Hindlimb muscle (tissue), 1 donor: ENCODE measurements around the gene TPSD1. TPM values are rescaled to one million over a fixed set of nuclear protein-coding genes. Genes with fewer than 3 reads are reported as not detected.
"Not testable (repeated sequence)": the region's sequence is repeated elsewhere in the genome, so short reads cannot be mapped to it uniquely, and the experiment has no call there.

Experiments used
- DNase-seq: peaks from one replicate; pipeline ENCODE4 v3.0.0-alpha.2; 2013
- polyA plus RNA-seq: library from polyadenylated mRNA; unstranded; fragments of 120-200 nt; gene quantifications from one replicate; pipeline ENCODE4 v1.2.1, GENCODE V29; 2013; ENCODE audit not compliant: insufficient read length

TPSD1 gene
- polyA plus RNA-seq, 1 donor = not detected

DNA sequence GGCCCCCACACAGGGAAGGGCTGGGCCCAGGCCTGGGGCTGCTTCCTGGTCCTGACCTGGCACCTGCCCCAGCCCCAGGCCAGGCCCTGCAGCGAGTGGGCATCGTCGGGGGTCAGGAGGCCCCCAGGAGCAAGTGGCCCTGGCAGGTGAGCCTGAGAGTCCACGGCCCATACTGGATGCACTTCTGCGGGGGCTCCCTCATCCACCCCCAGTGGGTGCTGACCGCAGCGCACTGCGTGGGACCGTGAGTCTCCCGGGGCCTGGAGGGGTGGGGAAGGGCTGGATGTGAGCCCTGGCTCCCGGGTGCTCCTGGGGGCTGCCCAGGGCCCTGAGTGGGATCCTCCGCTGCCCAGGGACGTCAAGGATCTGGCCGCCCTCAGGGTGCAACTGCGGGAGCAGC, 14.8 kb upstream of the TPSD1 start:
- DNase-seq = not testable (repeated sequence)

DNA sequence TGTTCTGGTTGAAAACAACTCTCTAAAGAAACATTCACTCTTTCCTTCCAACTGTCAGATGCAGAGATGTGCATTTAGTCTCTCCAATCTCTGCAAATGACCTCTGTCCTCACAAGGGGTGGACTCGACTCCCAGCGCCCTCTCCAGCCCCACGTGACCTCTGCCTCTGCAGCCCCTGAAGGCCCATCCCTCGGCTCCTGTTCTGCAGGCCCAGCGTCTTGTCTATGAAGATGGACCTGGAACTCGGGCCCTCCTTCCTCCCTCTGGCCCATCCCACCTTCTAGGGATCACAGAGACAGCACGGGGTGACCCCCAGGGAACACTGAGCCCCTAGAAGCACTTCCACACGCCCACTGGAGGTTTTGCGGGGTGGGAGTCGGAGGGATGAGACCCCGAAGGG, 12.5 kb upstream of the TPSD1 start:
- DNase-seq = not testable (repeated sequence)

DNA sequence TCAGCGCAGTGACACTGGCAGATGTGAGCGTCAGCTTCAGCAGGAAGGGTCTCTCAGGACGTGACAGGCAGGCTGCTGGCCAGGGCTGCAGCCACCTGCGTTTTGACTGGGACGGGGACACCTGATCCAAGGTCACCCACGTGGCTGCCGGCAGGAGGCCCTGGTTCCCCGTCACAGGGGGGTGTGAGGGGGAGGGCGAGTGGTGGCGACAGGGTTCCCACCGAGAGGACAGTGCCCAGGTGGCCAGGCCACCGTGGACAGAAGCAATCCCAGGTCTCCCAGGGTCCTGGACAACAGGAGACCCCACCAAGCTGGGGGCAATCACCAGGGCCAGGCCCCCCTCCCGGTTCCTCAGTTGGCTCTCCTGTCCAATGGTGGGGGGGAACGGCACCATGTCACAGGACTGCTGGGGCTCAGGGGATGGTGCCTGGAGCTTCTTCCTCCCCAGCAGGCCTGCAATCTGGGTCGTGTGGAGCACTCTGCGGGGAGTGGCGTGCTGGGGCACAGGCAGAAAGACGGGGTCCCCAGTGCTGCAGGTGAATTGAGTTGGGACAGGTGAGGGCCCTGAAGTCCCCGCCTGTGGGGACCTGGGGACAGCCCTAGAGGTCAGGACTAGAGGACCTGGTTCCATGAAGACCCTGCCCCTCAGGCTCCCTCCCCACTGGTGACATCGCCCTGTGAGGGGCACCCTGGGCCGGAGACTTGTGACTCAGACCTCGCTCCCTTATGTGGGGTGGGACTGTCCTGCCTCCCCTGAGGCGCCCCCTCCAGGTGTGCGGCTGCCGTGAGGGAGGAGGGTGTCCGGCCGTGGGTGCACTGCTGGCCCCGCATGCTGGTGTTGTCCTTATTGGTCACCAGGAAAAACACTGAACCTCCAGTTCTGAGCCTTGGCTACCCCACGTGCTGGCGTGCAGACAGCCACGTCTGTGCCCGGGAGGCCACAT, 11.7 kb upstream of the TPSD1 start:
- not testable (repeated sequence) for DNase-seq

DNA sequence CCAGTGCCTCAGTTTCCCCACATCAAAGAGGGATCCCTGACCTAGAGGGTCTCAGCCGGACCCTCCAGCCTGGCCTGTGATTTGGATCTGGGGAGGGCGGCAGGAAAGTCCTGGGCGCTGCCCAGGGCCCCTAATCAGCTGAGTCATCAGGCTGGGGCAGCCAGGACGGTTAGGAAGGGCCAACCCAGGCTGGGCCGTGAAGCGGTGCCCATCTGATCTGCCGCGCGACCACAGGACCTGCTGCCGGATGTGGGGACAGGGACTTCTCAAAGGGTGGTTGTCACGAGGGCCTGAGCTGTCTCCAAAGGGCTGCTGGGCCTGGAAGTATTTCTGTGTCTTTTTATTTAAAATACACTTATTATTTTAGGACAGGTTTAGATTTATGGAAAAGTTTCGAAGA, 11.0 kb upstream of the TPSD1 start:
- DNase-seq = no peak

- DNase-seq = no peak
Observed at GRCh38 chr16:1245452-1246020, 10.3 kb upstream of the TPSD1 start.

DNA sequence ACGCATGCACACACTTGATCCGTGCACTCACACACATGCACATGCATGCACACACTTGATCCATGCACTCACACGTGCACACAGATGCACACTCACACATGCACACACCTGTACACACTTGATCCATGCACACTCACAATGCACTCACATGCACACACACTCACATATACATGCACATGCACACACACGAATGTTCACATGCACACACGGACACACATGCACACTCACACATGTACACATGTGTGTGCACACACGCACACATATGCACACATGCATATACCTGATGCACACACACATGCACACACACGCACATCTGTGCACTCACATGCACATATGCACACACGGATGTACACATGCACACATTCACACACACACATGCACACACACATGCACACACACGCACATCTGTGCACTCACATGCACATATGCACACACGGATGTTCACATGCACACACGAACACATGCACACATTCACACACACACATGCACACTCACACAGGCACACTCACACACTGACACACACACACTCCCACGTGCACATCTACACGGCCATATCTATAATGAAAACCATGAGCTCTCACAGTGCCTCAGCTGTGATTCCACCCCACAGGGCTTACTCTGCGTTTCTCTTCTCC, 7.8 kb upstream of the TPSD1 start:
- not testable (repeated sequence) for DNase-seq

DNA sequence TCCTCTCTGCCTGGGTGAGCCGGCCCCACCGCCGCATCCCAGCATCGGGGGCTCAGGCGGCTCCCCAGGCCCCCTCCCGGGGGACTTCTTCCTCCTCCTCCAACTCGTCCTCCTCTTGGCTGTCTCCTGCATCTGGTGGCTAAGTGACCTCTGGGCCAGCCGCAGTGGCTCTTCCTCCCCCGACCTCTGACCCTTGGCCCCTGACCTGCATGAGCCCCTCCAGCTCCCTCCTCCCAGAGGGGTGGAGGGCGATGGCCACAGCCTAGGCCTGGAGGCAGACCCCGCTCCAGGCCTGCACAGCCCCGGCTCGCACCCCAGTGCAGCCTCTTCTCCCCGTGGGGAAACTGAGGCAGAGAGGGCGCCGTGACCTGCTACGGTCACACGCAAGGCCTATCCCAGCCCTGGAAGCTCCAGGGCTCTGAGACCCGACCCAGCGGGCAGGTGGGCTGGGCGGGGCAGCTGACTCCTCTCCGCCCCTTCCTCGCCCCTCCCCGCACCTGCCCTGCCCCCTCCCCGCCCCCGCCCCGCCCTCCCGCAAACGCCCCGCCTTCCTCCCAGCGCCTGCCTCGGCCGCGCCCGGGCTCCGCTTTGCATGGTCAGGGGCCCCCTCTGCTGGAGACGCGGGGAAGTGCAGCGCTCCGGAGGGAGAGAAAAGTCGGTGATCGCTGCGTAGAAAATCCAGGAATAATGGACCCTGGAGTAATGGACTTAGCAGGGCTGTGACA, 6.7 kb upstream of the TPSD1 start:
- not testable (repeated sequence) for DNase-seq

DNA sequence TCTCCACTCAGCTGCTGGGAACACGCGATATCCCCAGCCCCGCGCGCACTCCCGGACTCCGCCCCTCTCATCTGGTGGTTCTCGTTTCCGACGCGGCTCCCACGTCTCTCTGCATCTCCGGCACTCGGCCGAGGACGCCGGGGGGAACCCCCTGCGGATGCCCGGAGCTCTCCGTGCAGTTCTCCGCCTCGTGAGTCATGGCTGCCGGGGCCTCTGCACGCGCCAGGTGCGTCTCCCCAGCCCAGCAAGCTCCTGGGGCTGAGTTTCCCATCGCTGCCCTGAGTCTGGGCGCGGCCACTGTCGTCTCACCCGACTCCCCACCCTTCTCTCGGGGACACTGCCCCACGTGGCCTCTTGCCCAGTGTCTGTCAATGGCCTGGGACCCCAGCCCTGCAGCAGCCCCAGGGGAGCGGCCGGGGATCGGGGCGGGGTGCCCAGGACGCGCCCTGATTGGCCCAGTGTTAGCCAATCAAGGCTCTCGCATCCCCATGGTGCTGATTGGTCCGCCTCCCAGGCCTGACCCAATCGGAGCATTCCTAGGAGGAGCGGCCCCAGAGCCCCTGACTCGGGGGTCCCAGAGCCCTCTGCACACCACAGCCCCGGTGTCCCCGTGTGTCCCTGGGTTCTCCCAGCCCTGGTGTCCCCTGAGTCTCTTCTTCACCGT, 2.0 kb upstream of the TPSD1 start:
- DNase-seq = not testable (repeated sequence)

- DNase-seq = not testable (repeated sequence)
Observed at GRCh38 chr16:1254821-1255220, 1.0 kb upstream of the TPSD1 start.

DNA sequence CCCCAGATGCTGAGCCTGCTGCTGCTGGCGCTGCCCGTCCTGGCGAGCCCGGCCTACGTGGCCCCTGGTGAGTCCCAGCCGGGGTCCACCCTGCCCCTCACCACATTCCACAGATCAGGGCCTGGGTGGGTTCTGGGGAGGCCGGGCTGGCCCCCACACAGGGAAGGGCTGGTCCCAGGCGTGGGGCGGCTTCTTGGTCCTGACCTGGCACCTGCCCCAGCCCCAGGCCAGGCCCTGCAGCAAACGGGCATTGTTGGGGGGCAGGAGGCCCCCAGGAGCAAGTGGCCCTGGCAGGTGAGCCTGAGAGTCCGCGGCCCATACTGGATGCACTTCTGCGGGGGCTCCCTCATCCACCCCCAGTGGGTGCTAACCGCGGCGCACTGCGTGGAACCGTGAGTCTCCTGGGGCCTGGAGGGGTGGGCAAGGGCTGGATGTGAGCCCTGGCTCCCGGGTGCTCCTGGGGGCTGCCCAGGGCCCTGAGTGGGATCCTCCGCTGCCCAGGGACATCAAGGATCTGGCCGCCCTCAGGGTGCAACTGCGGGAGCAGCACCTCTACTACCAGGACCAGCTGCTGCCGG, 516 bp downstream of the TPSD1 start:
- DNase-seq = not testable (repeated sequence)

DNA sequence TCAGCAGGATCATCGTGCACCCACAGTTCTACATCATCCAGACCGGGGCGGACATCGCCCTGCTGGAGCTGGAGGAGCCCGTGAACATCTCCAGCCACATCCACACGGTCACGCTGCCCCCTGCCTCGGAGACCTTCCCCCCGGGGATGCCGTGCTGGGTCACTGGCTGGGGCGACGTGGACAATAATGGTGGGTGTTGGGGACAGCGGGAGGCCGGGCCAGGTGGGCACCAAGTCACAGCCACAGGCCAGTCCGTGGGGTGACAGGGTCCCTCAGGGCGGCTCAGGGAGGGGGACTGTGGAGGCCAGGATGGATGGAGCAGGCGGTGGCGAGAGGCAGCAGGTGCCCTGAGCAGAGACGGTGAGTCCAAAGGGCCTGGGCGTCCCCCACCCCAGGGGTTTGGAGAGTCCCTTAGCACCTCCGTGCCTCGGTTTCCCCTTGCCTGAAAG, 1.0 kb downstream of the TPSD1 start:
- no peak for DNase-seq

GRCh38 chr16:1257561-1258224, 1.8 kb downstream of the TPSD1 start:
- no peak for DNase-seq

- no peak for DNase-seq
Observed at GRCh38 chr16:1258225-1258600, 2.3 kb downstream of the TPSD1 start.

GRCh38 chr16:1258906-1259759, 3.3 kb downstream of the TPSD1 start:
- DNase-seq = no peak

GRCh38 chr16:1259760-1260068, 3.8 kb downstream of the TPSD1 start:
- no peak for DNase-seq

DNA sequence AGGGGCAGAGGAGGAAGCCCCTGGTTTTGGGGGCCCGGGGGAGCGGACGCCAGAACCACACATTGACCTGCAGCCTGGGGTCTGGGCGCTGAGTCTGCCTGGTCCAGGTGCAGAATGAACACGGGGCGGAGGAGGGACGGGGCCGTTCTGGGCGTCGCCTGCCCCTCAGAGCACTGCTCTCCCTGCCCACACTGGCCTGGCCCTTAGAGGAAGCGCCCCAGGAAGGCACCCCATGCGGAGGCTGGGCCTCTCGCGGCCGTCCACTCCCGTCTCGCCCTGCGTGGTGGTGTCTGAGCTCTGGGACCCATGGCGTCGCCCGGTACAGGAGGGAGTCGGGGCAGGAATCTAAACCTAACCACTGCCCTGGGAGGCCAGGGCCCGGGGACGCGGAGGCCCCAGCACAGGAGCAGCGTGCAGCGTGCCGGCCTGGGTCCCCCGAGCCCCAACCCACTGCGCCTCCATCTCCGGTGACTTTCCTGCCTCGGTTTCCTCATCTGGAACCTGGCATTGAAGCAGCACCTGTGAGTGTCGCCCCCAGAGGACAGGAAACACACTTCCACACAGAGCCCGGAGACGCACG, 4.3 kb downstream of the TPSD1 start:
- no peak for DNase-seq

- no peak for DNase-seq
Observed at GRCh38 chr16:1261131-1261892, 5.4 kb downstream of the TPSD1 start.

DNA sequence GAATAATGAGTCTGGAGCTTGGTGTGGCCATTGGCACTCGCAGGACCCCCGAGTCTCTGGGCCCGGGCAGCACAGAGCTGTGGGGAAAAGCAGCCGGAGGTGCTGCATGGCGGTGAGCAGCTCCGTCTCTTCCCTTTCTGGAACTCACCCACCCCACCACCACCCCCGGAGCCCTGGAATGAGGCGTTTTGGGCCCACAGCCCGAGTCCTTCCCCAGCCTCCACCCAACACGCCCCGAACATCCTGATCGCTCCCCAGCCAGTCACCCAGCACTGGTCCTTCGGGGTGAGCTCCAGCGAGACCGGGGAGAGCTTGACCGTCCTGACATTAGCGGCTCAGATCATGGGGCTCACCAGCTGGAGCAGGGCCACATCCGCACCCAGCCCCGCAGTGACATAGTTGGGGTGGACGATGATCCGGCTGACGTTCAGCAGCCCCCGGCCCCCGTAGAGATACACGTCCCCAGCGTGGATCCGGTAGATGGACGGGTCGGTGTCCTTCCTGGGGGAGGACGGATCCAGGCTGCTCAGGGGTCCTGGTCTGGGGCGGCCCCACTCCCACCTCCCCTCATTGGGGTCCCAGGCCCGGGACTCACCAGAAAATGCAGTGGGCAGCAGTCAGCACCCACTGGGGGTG, 6.5 kb downstream of the TPSD1 start:
- no peak for DNase-seq

GRCh38 chr16:1262846-1263221, 7.0 kb downstream of the TPSD1 start:
- no peak for DNase-seq
